GM18519 (cell line): ENCODE results near the gene OR10G8.

ENCODE experiments used
- ATAC-seq: cut with Tn5 transposase; IDR thresholded peaks from one replicate; pipeline ENCODE4 v1.9.1; 2021; ENCODE audit warnings: mild to moderate bottlenecking, moderate library complexity; ENCODE audit not compliant: unreplicated experiment, low FRiP score

OR10G8 gene

DNA sequence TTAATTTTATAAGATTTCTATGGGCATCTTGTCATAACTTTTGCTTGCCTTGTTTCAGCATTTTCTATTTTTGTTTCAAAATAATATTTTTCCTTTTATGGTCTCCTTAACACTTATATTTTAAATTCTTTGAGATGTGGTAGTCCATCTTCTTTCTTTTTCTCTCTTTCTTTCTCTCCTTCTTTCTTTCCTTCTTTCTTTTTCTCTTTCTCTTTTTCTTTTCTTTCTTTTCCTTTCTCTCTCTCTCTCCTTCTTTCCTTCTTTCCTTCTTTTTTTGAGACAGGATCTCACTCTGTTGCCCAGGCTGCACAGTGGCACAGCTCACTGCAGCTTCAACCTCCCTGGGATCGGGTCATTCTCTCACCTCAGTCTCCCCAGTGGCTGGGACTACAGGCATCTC lies 50.7 kb downstream of the OR10G8 start:
- ATAC-seq: no peak

DNA sequence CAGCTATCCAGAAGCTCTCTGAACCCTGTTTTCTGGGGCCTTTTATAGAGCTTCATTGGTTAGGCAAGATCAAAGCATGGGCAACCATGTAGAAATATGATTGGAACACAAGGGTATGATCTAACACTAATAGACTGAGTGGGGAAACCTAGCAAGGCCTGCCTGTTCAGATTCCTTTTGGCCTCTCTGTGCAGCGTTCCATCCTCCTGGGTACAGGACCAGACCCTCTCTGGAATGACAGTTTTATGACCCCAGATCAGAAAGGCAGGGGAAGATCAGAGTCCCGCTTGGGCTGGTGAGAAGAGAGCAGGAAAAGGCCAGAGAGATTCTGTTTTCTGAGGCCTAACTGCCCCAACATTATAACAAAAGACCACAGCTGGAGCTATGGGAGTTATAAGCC lies 52.0 kb downstream of the OR10G8 start:
- no peak for ATAC-seq

- ATAC-seq: no peak
These were observed 53.2 kb downstream of the OR10G8 start for GRCh38 chr11:124079631-124080326.
